ENCODE measurements around the gene GUCD1. TPM values are rescaled to one million over a fixed set of nuclear protein-coding genes. Genes with fewer than 3 reads are reported as not detected.

Gene GUCD1
- total and polyA plus RNA-seq, 9 of the 15 experiments (the other 6 are each of a cell fraction or from before 2014, with no cell fraction given), result 31.5 to 67.8 (median 50.3) TPM

DNA sequence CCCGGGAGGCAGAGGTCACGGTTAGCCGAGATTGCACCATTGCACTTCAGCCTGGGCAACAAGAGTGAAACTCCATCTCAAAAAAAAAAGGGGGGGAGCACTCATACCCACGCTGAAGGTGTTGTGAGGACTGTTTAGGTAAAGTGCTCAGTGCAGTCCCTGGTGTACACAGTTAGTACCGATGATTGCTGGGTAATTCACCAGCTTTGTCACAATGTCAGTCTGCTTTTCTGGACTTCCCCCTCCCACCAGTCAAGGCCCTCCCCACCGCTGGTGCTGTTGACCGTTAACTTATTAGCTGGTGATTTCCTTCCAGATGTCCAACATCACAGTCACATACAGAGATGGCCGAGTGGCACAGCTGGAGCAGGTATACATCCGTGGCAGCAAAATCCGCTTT, 12.7 kb upstream of the GUCD1 start:
- BruUV-seq (replicated peaks), result no TSS peak
- Histone ChIP-seq H3K9ac (ENCODE audit: insufficient read depth in 1 of 2, low read depth in 2 of 2, low read length in 2 of 2) (no peak overlapping the region), H3K27me3 (ENCODE audit: control insufficient read depth in 2 of 2, insufficient read depth in 2 of 2, low read length in 2 of 2) (no peaks in the 10 kb centered on the region), H3K9me1 (ENCODE audit: control insufficient read depth, insufficient read depth, low read length) (no peaks in the 10 kb centered on the region), H3K27ac (ENCODE audit: extremely low read depth, low read depth, low read length) (no peak overlapping the region), H3K9me3 (replicated peaks; ENCODE audit: control insufficient read depth, insufficient read depth, low read depth, low read length) (no peaks in the 10 kb centered on the region), H3K4me2 (ENCODE audit: insufficient read depth, low read length) (no peak overlapping the region), H3K79me2 (ENCODE audit: control insufficient read depth, insufficient read depth, low read length) (peaks cover 53% of the 10 kb centered on the region), H3K4me3 (no peak overlapping the region), H2AFZ (ENCODE audit: low read depth, low read length) (no peak overlapping the region), H4K20me1 (replicated peaks; ENCODE audit: control insufficient read depth, insufficient read depth, low read length) (peaks cover 13% of the 10 kb centered on the region), H3K36me3 (ENCODE audit: control insufficient read depth, insufficient read depth, low read length) (peaks cover 85% of the 10 kb centered on the region; the same call in 2 of the 3 replicates), H3K4me1 (replicated peaks in 1 of 2; ENCODE audit: control insufficient read depth in 2 of 2, insufficient read depth in 2 of 2, low read length in 2 of 2) (peaks cover 0 to 4% of the 10 kb centered on the region in 2 experiments; a peak in 1 of 5 replicates)
- intact Hi-C loops (cut with micrococcal nuclease) (no loop called here), in situ Hi-C loops (cut with MboI) (no loop called here)
- ChIA-PET CTCF (ENCODE audit: low intra/inter-chr PET ratio) (no interaction called here), POLR2A (no interaction called here)
- no peak for DNase-seq (ENCODE audit: extremely low read depth in 1 of 4, low spot score in 3 of 4)
- TF ChIP-seq TCFL5 (CRISPR knock-in tag; conservative IDR thresholded peaks at IDR 0.05), result no peak
- TF ChIP-seq TRIM24 (IDR thresholded peaks at IDR 0.05), result no peak
- FAIRE-seq, result no peak
- 94% methylated on average over 6 of the region's 10 CpGs for WGBS (ENCODE audit: insufficient coverage, low coverage, missing lambda C conversion rate)
- ATAC-seq, result no peak

DNA sequence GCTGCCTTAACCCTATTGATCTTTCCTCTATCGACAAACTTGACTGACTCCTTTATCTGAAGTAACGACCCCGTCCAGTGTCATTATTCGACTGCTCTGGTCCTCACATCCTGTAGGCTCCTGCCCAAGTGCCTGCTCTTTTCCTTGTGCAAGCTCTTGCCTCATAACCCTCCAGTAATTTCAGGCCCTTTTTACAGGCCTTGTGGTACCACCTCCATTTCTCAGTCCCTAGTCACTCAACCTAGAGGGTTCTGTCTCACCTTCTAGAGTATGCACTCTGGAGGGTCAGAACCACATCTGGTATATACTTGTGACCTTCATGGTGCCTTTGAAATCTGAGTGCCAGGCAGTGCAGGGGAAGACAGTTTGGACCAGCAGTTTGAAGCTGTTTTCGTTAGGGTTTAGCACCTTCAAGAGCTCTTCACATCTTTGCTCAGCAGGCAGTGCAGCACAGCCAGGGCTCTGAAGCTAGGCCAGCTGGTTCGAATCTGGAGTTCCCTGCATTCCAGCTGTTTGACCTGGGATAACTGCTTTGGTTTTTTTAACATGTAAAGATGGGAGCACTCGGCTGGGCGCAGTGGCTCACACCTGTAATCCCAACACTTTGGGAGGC, 12.1 kb upstream of the GUCD1 start:
- H3K36me3 ChIP-seq (ENCODE audit: control insufficient read depth, insufficient read depth, low read length), result peaks cover 83% of the 10 kb centered on the region; the same call in 2 of the 3 replicates
- in situ Hi-C loops (cut with MboI), result no loop called here
- TF ChIP-seq, protein P1, sequence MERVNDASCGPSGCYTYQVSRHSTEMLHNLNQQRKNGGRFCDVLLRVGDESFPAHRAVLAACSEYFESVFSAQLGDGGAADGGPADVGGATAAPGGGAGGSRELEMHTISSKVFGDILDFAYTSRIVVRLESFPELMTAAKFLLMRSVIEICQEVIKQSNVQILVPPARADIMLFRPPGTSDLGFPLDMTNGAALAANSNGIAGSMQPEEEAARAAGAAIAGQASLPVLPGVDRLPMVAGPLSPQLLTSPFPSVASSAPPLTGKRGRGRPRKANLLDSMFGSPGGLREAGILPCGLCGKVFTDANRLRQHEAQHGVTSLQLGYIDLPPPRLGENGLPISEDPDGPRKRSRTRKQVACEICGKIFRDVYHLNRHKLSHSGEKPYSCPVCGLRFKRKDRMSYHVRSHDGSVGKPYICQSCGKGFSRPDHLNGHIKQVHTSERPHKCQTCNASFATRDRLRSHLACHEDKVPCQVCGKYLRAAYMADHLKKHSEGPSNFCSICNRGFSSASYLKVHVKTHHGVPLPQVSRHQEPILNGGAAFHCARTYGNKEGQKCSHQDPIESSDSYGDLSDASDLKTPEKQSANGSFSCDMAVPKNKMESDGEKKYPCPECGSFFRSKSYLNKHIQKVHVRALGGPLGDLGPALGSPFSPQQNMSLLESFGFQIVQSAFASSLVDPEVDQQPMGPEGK (CRISPR knock-in tag; IDR thresholded peaks at IDR 0.05; ENCODE audit: borderline replicate concordance), result no peak
- TF ChIP-seq KLF6 (CRISPR knock-in tag; IDR thresholded peaks at IDR 0.05; ENCODE audit: borderline replicate concordance), result no peak
- TF ChIP-seq, protein P2, sequence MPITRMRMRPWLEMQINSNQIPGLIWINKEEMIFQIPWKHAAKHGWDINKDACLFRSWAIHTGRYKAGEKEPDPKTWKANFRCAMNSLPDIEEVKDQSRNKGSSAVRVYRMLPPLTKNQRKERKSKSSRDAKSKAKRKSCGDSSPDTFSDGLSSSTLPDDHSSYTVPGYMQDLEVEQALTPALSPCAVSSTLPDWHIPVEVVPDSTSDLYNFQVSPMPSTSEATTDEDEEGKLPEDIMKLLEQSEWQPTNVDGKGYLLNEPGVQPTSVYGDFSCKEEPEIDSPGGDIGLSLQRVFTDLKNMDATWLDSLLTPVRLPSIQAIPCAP (CRISPR knock-in tag; IDR thresholded peaks at IDR 0.05; ENCODE audit: borderline replicate concordance), result no peak
- TF ChIP-seq, protein P3, sequence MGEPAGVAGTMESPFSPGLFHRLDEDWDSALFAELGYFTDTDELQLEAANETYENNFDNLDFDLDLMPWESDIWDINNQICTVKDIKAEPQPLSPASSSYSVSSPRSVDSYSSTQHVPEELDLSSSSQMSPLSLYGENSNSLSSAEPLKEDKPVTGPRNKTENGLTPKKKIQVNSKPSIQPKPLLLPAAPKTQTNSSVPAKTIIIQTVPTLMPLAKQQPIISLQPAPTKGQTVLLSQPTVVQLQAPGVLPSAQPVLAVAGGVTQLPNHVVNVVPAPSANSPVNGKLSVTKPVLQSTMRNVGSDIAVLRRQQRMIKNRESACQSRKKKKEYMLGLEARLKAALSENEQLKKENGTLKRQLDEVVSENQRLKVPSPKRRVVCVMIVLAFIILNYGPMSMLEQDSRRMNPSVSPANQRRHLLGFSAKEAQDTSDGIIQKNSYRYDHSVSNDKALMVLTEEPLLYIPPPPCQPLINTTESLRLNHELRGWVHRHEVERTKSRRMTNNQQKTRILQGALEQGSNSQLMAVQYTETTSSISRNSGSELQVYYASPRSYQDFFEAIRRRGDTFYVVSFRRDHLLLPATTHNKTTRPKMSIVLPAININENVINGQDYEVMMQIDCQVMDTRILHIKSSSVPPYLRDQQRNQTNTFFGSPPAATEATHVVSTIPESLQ (CRISPR knock-in tag; IDR thresholded peaks at IDR 0.05), result no peak

More for the DNA sequence above, 12.1 kb upstream of the GUCD1 start:
- Histone ChIP-seq H3K79me2 (ENCODE audit: control insufficient read depth, insufficient read depth, low read length) (peaks cover 57% of the 10 kb centered on the region), H3K4me2 (ENCODE audit: insufficient read depth, low read length) (no peak overlapping the region), H3K9ac (ENCODE audit: insufficient read depth in 1 of 2, low read depth in 2 of 2, low read length in 2 of 2) (no peak overlapping the region), H2AFZ (ENCODE audit: low read depth, low read length) (no peak overlapping the region), H3K27ac (ENCODE audit: extremely low read depth, low read depth, low read length) (no peak overlapping the region), H3K4me3 (no peak overlapping the region), H4K20me1 (replicated peaks; ENCODE audit: control insufficient read depth, insufficient read depth, low read length) (peaks cover 13% of the 10 kb centered on the region), H3K9me3 (replicated peaks; ENCODE audit: control insufficient read depth, insufficient read depth, low read depth, low read length) (no peaks in the 10 kb centered on the region), H3K4me1 (replicated peaks in 1 of 2; ENCODE audit: control insufficient read depth in 2 of 2, insufficient read depth in 2 of 2, low read length in 2 of 2) (peaks cover 0 to 4% of the 10 kb centered on the region in 2 experiments; a peak in 1 of 5 replicates), H3K9me1 (ENCODE audit: control insufficient read depth, insufficient read depth, low read length) (no peaks in the 10 kb centered on the region), H3K27me3 (ENCODE audit: control insufficient read depth in 2 of 2, insufficient read depth in 2 of 2, low read length in 2 of 2) (no peaks in the 10 kb centered on the region)
- DNase-seq (ENCODE audit: extremely low read depth in 1 of 4, low spot score in 3 of 4) (no peak), ATAC-seq (no peak), FAIRE-seq (no peak)
- ChIA-PET POLR2A (interaction anchor here (1.2 kb wide), 1 partner anchor 12 kb away, joined by 3 read pairs; the partner anchor contains the start of gene GUCD1), CTCF (ENCODE audit: low intra/inter-chr PET ratio) (no interaction called here)
- intact Hi-C loops (cut with micrococcal nuclease), result no loop called here
- no TSS peak for BruUV-seq (replicated peaks)
- WGBS (ENCODE audit: insufficient coverage, low coverage, missing lambda C conversion rate), result 90% methylated on average over 8 of the region's 8 CpGs
